Neural crest cell (in vitro differentiated cells): ENCODE data around the gene HS3ST5. TPM values are rescaled to one million over a fixed set of nuclear protein-coding genes. Genes with fewer than 3 reads are reported as not detected.
"Not testable (repeated sequence)": the region's sequence is repeated elsewhere in the genome, so short reads cannot be mapped to it uniquely, and the experiment has no call there.

Source experiments
- DNase-seq: peaks from one replicate; pipeline ENCODE4 v3.0.0; 2021; ENCODE audit warnings: low read depth, mixed read lengths, low spot score
- H3K27ac Mint-ChIP-seq: one replicate; pipeline ENCODE4 v1.8.0; 2021; ENCODE audit warnings: mild to moderate bottlenecking, mixed read lengths; ENCODE audit not compliant: unreplicated experiment
- H3K27me3 Mint-ChIP-seq: 2 replicates; pipeline ENCODE4 v1.8.0; 2021; ENCODE audit warnings: low read depth, mild to moderate bottlenecking, mixed read lengths
- H3K36me3 Mint-ChIP-seq: 2 replicates; pipeline ENCODE4 v1.8.0; 2021; ENCODE audit warnings: low read depth, mild to moderate bottlenecking, mixed read lengths
- H3K4me1 Mint-ChIP-seq: 2 replicates; pipeline ENCODE4 v1.8.0; 2021; ENCODE audit warnings: mixed read lengths
- H3K4me3 Mint-ChIP-seq: one replicate; pipeline ENCODE4 v1.8.0; 2021; ENCODE audit warnings: mild to moderate bottlenecking, mixed read lengths
- H3K9me3 Mint-ChIP-seq: 2 replicates; pipeline ENCODE4 v1.8.0; 2021; ENCODE audit warnings: mixed read lengths
- CTCF ChIP-seq: fragments of 200-600 bp; sonication (generic); conservative IDR thresholded peaks from 2 replicates; pipeline ENCODE4 v1.5.0; 2021; ENCODE audit warnings: antibody characterized with exemption, mild to moderate bottlenecking
- total RNA-seq: library from RNA; stranded (reverse); gene quantifications from 2 replicates; pipeline ENCODE4 v1.2.1, GENCODE V29; 2021

Gene HS3ST5
- total RNA-seq, 1 donor from 2014 or later = 0.26 TPM

- Mint-ChIP-seq H3K27me3 (no peaks in the 10 kb centered on the region), H3K36me3 (no peaks in the 10 kb centered on the region), H3K27ac (no peak overlapping the region), H3K4me1 (no peaks in the 10 kb centered on the region), H3K4me3 (no peak overlapping the region), H3K9me3 (peaks cover 5% of the 10 kb centered on the region)
- no peak for DNase-seq
- TF ChIP-seq CTCF = no peak
These were observed 114.1 kb downstream of the HS3ST5 start for GRCh38 chr6:114228675-114229074.

GRCh38 chr6:114227944-114228468 is 114.8 kb downstream of the HS3ST5 start:
- Mint-ChIP-seq H3K27me3 (no peaks in the 10 kb centered on the region), H3K36me3 (no peaks in the 10 kb centered on the region), H3K27ac (no peak overlapping the region), H3K9me3 (peaks cover 5% of the 10 kb centered on the region), H3K4me3 (no peak overlapping the region), H3K4me1 (no peaks in the 10 kb centered on the region)
- DNase-seq = no peak
- no peak for TF ChIP-seq CTCF

GRCh38 chr6:114220241-114220640 is 122.6 kb downstream of the HS3ST5 start:
- H3K27ac Mint-ChIP-seq = no peak overlapping the region
- H3K27me3 Mint-ChIP-seq = no peaks in the 10 kb centered on the region
- no peak for DNase-seq
- no peaks in the 10 kb centered on the region for H3K9me3 Mint-ChIP-seq
- H3K4me1 Mint-ChIP-seq = no peaks in the 10 kb centered on the region
- no peak for TF ChIP-seq CTCF
- no peak overlapping the region for H3K4me3 Mint-ChIP-seq
- no peaks in the 10 kb centered on the region for H3K36me3 Mint-ChIP-seq

GRCh38 chr6:114218437-114219340 is 124.1 kb downstream of the HS3ST5 start:
- no peak for DNase-seq
- TF ChIP-seq CTCF = no peak
- H3K36me3 Mint-ChIP-seq = no peaks in the 10 kb centered on the region
- no peak overlapping the region for H3K4me3 Mint-ChIP-seq
- H3K27me3 Mint-ChIP-seq = no peaks in the 10 kb centered on the region
- no peaks in the 10 kb centered on the region for H3K9me3 Mint-ChIP-seq
- H3K4me1 Mint-ChIP-seq = no peaks in the 10 kb centered on the region
- no peak overlapping the region for H3K27ac Mint-ChIP-seq

- not testable (repeated sequence) for H3K4me1 Mint-ChIP-seq, DNase-seq, H3K9me3 Mint-ChIP-seq, H3K27ac Mint-ChIP-seq, H3K36me3 Mint-ChIP-seq, H3K27me3 Mint-ChIP-seq, H3K4me3 Mint-ChIP-seq
These were observed 124.8 kb downstream of the HS3ST5 start for GRCh38 chr6:114217996-114218395.
